Nephron (organoid): Measurements from ENCODE around the gene CPNE5.

Experiments
- H3K27ac Mint-ChIP-seq, 3 experiments: 2 replicates each; pipeline ENCODE4 v1.8.0; 2020; ENCODE audit warnings: mixed read lengths in 3 of 3, mild to moderate bottlenecking in 2 of 3, moderate library complexity in 1 of 3
- H3K27me3 Mint-ChIP-seq: 2 replicates; pipeline ENCODE4 v1.8.0; 2021; ENCODE audit warnings: low read depth, mild to moderate bottlenecking, moderate library complexity, mixed read lengths
- H3K36me3 Mint-ChIP-seq: 2 replicates; pipeline ENCODE4 v1.8.0; 2020; ENCODE audit warnings: low read depth, mixed read lengths
- H3K4me1 Mint-ChIP-seq: 2 replicates; pipeline ENCODE4 v1.8.0; 2020; ENCODE audit warnings: mixed read lengths
- H3K4me3 Mint-ChIP-seq, 3 experiments: 2 replicates each; pipeline ENCODE4 v1.8.0; 2020; ENCODE audit warnings: mild to moderate bottlenecking in 3 of 3, mixed read lengths in 3 of 3, moderate library complexity in 2 of 3
- H3K9me3 Mint-ChIP-seq: 2 replicates; pipeline ENCODE4 v1.8.0; 2020; ENCODE audit warnings: mixed read lengths
- CTCF ChIP-seq, 3 experiments: fragments of 200-600 bp; sonication (generic); IDR thresholded peaks; one replicate each; pipeline ENCODE4 v1.5.0; 2021; ENCODE audit warnings: antibody characterized with exemption in 3 of 3; ENCODE audit not compliant: unreplicated experiment in 3 of 3

Gene CPNE5

GRCh38 chr6:36838896-36839748, at the start of gene CPNE5:
TSS of gene CPNE5 (minus strand) at chr6:36839444. CDS start at chr6:36839377, 67 bp downstream.
- no peaks in the 10 kb centered on the region for H3K36me3 Mint-ChIP-seq
- peaks cover 42% of the 10 kb centered on the region for H3K27me3 Mint-ChIP-seq
- no peak within 1 kb of the TSS for H3K27ac Mint-ChIP-seq
- H3K9me3 Mint-ChIP-seq, result no peaks in the 10 kb centered on the region
- H3K4me1 Mint-ChIP-seq, result peaks cover 29% of the 10 kb centered on the region
- TF ChIP-seq CTCF (IDR thresholded peaks at IDR 0.05; ENCODE audit: unreplicated experiment in 3 of 3), result no peak
- H3K4me3 Mint-ChIP-seq, result peak within 1 kb of the TSS; percentile 74 to 84 (median 84)

GRCh38 chr6:36888115-36888643, 48.9 kb upstream of the CPNE5 start:
- TF ChIP-seq CTCF (IDR thresholded peaks at IDR 0.05; ENCODE audit: unreplicated experiment in 3 of 3), result no peak
- no peaks in the 10 kb centered on the region for H3K36me3 Mint-ChIP-seq

GRCh38 chr6:36886950-36887618, 47.8 kb upstream of the CPNE5 start:
- no peak for TF ChIP-seq CTCF (IDR thresholded peaks at IDR 0.05; ENCODE audit: unreplicated experiment in 3 of 3)
- peak overlapping the region; percentile 95 to 97 (median 96) for H3K27ac Mint-ChIP-seq
- peak overlapping the region; percentile 94 to 96 (median 95) for H3K4me3 Mint-ChIP-seq
- peaks cover 23% of the 10 kb centered on the region for H3K4me1 Mint-ChIP-seq
- no peaks in the 10 kb centered on the region for H3K27me3 Mint-ChIP-seq
- no peaks in the 10 kb centered on the region for H3K36me3 Mint-ChIP-seq
- no peaks in the 10 kb centered on the region for H3K9me3 Mint-ChIP-seq

More at GRCh38 chr6:36888115-36888643, 48.9 kb upstream of the CPNE5 start:
- H3K4me1 Mint-ChIP-seq, result peaks cover 23% of the 10 kb centered on the region
- H3K4me3 Mint-ChIP-seq, result peak overlapping the region in 2 of 3 experiments; percentile 50 to 59
- no peaks in the 10 kb centered on the region for H3K9me3 Mint-ChIP-seq
- no peak overlapping the region for H3K27ac Mint-ChIP-seq
- no peaks in the 10 kb centered on the region for H3K27me3 Mint-ChIP-seq

- peak within 1 kb of the TSS; percentile 95 to 98 (median 97) for H3K27ac Mint-ChIP-seq
- H3K27me3 Mint-ChIP-seq, result no peaks in the 10 kb centered on the region
- H3K9me3 Mint-ChIP-seq, result no peaks in the 10 kb centered on the region
- peak within 1 kb of the TSS; percentile 94 to 96 (median 95) for H3K4me3 Mint-ChIP-seq
- peaks cover 23% of the 10 kb centered on the region for H3K4me1 Mint-ChIP-seq
- peak; percentile 82 to 89 (median 85) for TF ChIP-seq CTCF (IDR thresholded peaks at IDR 0.05; ENCODE audit: unreplicated experiment in 3 of 3)
- H3K36me3 Mint-ChIP-seq, result no peaks in the 10 kb centered on the region
Measured at GRCh38 chr6:36885461-36886401, 46.5 kb upstream of the CPNE5 start, which contains the start of gene C6orf89. TSS of gene C6orf89 (plus strand) at chr6:36885952. CDS start at chr6:36899445, 13,493 bp downstream.

- Mint-ChIP-seq H3K36me3 (no peaks in the 10 kb centered on the region), H3K27me3 (no peaks in the 10 kb centered on the region), H3K9me3 (no peaks in the 10 kb centered on the region), H3K4me1 (peaks cover 23% of the 10 kb centered on the region), H3K4me3 (peak overlapping the region in 2 of 3 experiments; percentile 26 to 56), H3K27ac (peak overlapping the region in 2 of 3 experiments; percentile 22 to 74)
- TF ChIP-seq CTCF (IDR thresholded peaks at IDR 0.05; ENCODE audit: unreplicated experiment in 3 of 3), result no peak
Measured at GRCh38 chr6:36884610-36885009, 45.4 kb upstream of the CPNE5 start.
